Natural killer cell (primary cell): ENCODE data around the gene ZDHHC1. TPM values are rescaled to one million over a fixed set of nuclear protein-coding genes. Genes with fewer than 3 reads are reported as not detected.
A peak's percentile ranks its signal among the peaks of the same experiment; 100 is the strongest.

Experiments used
- ATAC-seq, 3 donors: fragments of 150-1000 bp in 2 of 3; fragments of 200-7000 bp in 1 of 3; cut with Tn5 transposase; 1 replicate in 1 of 3; 2 replicates in 2 of 3; pipeline ENCODE4 v1.10.0; 2021; ENCODE audit warnings: mild to moderate bottlenecking in 2 of 3, moderate library complexity in 2 of 3
- DNase-seq, 2 donors: peaks; one replicate each; pipeline versions ENCODE4 v3.0.0 to v3.0.0-alpha.2; 2013 to 2021; ENCODE audit warnings: mixed read lengths in 1 of 2
- H3K27ac ChIP-seq: one replicate; pipeline ENCODE4 v1.5.1; 2013; ENCODE audit warnings: mild to moderate bottlenecking, low read length
- H3K27me3 ChIP-seq: one replicate; pipeline ENCODE4 v1.6.1; 2013; ENCODE audit warnings: low read length; ENCODE audit not compliant: control insufficient read depth, insufficient read depth
- H3K36me3 ChIP-seq: one replicate; pipeline ENCODE4 v1.6.1; 2013; ENCODE audit warnings: low read length; ENCODE audit not compliant: control insufficient read depth, insufficient read depth
- H3K4me1 ChIP-seq: one replicate; pipeline ENCODE4 v1.6.1; 2013; ENCODE audit warnings: low read length; ENCODE audit not compliant: control insufficient read depth, insufficient read depth
- H3K4me3 ChIP-seq: one replicate; pipeline ENCODE4 v1.5.1; 2013; ENCODE audit warnings: low read length
- H3K9me3 ChIP-seq: one replicate; pipeline ENCODE4 v1.6.1; 2013; ENCODE audit warnings: low read length; ENCODE audit not compliant: control insufficient read depth, insufficient read depth
- H3K27ac Mint-ChIP-seq, 2 donors: one replicate each; pipeline ENCODE4 v1.8.0; 2022; ENCODE audit warnings: mild to moderate bottlenecking in 2 of 2, mixed read lengths in 2 of 2, moderate library complexity in 1 of 2
- H3K27me3 Mint-ChIP-seq, 2 donors: one replicate each; pipeline ENCODE4 v1.8.0; 2022; ENCODE audit warnings: low read depth in 2 of 2, mixed read lengths in 2 of 2
- H3K36me3 Mint-ChIP-seq: one replicate; pipeline ENCODE4 v1.8.0; 2022; ENCODE audit warnings: mixed read lengths
- H3K4me1 Mint-ChIP-seq, 2 donors: one replicate each; pipeline ENCODE4 v1.8.0; 2022; ENCODE audit warnings: mixed read lengths in 2 of 2
- H3K4me3 Mint-ChIP-seq: one replicate; pipeline ENCODE4 v1.8.0; 2022; ENCODE audit warnings: mild to moderate bottlenecking, moderate library complexity, mixed read lengths
- H3K9me3 Mint-ChIP-seq, 2 donors: one replicate each; pipeline ENCODE4 v1.8.0; 2022; ENCODE audit warnings: mixed read lengths in 2 of 2
- WGBS: methylation state at CpG from one replicate; pipeline ENCODE4 v1.1.7; 2013; ENCODE audit warnings: missing lambda C conversion rate; ENCODE audit not compliant: insufficient coverage; 5-methylcytosine and 5-hydroxymethylcytosine counted together
- intact Hi-C: fragments of 100-400 bp; cut with micrococcal nuclease; formaldehyde crosslinking; loops from one replicate; pipeline ENCODE4 v1.14.2; 2022
- total RNA-seq, 4 donors: library from RNA; stranded (reverse); fragments of 120-200 nt in 1 of 4; gene quantifications; one replicate each; pipeline versions ENCODE4 v1.2.3 to v1.2.4, GENCODE V29; 2013 to 2022
- TF ChIP-seq, protein P1 (sequence below): fragments of 200-600 bp; IDR thresholded peaks from one replicate; pipeline ENCODE4 v1.8.0; 2022; ENCODE audit warnings: antibody characterized with exemption

Gene ZDHHC1
- total RNA-seq, 3 donors from 2014 or later (not counting 1 experiment from before 2014, with no cell fraction given), result 0.88 to 2.5 (median 1.8) TPM

DNA sequence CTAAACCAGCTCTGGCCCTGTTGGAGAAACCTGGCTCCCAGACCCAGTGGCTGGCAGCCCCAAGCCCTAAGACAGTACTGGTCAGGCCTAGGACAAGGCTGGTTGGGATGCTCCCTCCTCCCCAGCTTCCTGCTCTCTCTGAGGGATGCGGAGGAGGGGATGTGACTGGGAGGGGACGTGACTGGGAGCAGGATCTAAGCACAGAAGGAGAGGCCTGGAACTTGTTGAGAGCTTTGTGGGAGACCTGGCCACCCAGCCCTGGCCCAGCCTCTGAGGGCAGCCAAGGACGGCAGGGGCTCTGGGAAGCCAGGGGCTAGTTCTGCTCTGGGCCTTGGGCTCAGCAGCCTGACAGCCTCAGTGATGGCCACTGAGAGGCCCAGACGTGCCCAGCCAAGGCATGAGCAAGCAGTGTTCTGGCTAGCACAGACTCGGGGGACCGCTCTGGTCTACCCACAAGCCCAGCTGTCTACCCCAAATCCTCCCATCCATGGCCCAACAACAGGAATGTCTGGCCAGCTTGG, 41.9 kb upstream of the ZDHHC1 start:
- no peaks in the 10 kb centered on the region for H3K9me3 Mint-ChIP-seq
- intact Hi-C loops, result no loop called here
- no peaks in the 10 kb centered on the region for H3K36me3 Mint-ChIP-seq
- H3K9me3 ChIP-seq, result no peaks in the 10 kb centered on the region
- peaks cover 22% of the 10 kb centered on the region for H3K4me1 ChIP-seq
- DNase-seq (no peak), ATAC-seq (no peak)
- 98% methylated on average over 6 of the region's 6 CpGs for WGBS
- H3K27ac ChIP-seq, result no peak overlapping the region
- H3K27ac Mint-ChIP-seq, result peak overlapping the region; percentile 59 to 68
- TF ChIP-seq, protein P1, sequence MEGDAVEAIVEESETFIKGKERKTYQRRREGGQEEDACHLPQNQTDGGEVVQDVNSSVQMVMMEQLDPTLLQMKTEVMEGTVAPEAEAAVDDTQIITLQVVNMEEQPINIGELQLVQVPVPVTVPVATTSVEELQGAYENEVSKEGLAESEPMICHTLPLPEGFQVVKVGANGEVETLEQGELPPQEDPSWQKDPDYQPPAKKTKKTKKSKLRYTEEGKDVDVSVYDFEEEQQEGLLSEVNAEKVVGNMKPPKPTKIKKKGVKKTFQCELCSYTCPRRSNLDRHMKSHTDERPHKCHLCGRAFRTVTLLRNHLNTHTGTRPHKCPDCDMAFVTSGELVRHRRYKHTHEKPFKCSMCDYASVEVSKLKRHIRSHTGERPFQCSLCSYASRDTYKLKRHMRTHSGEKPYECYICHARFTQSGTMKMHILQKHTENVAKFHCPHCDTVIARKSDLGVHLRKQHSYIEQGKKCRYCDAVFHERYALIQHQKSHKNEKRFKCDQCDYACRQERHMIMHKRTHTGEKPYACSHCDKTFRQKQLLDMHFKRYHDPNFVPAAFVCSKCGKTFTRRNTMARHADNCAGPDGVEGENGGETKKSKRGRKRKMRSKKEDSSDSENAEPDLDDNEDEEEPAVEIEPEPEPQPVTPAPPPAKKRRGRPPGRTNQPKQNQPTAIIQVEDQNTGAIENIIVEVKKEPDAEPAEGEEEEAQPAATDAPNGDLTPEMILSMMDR, result no peak
- peaks cover 55 to 83% of the 10 kb centered on the region in 2 donors for H3K4me1 Mint-ChIP-seq
- no peaks in the 10 kb centered on the region for H3K27me3 ChIP-seq
- no peaks in the 10 kb centered on the region for H3K27me3 Mint-ChIP-seq
- peaks cover 25% of the 10 kb centered on the region for H3K36me3 ChIP-seq
- no peak overlapping the region for H3K4me3 Mint-ChIP-seq
- no peak overlapping the region for H3K4me3 ChIP-seq

DNA sequence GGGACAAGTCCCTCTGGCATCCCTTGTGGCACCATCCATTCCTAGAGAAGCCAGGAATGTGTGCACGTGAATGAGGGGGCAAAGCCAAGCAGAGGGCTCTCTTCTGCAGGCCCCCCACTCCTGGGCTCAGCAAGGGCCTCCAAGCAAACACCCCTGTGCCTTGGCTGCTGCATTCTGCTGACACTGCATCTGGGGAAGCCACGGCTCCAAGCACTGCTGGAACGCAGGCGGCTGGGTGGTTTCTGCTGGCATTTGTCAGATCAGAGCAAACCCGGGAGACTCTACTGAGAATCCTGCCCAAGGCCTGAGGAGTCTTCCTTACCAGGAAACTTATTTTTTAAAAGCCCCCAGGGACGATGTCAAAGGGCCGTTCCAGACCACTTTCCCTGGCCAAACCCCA, 41.3 kb upstream of the ZDHHC1 start:
- H3K27me3 Mint-ChIP-seq, result no peaks in the 10 kb centered on the region
- intact Hi-C loops, result no loop called here
- Histone ChIP-seq H3K4me3 (no peak overlapping the region), H3K9me3 (no peaks in the 10 kb centered on the region), H3K36me3 (peaks cover 27% of the 10 kb centered on the region), H3K27ac (no peak overlapping the region), H3K27me3 (no peaks in the 10 kb centered on the region), H3K4me1 (peaks cover 22% of the 10 kb centered on the region)
- H3K9me3 Mint-ChIP-seq, result no peaks in the 10 kb centered on the region
- ATAC-seq, result no peak
- no peaks in the 10 kb centered on the region for H3K36me3 Mint-ChIP-seq
- DNase-seq, result no peak
- peak overlapping the region; percentile 73 to 86 for H3K27ac Mint-ChIP-seq
- peaks cover 55 to 86% of the 10 kb centered on the region in 2 donors for H3K4me1 Mint-ChIP-seq
- TF ChIP-seq, protein P1, result no peak
- H3K4me3 Mint-ChIP-seq, result no peak overlapping the region
- WGBS, result 95% methylated on average over 7 of the region's 7 CpGs

DNA sequence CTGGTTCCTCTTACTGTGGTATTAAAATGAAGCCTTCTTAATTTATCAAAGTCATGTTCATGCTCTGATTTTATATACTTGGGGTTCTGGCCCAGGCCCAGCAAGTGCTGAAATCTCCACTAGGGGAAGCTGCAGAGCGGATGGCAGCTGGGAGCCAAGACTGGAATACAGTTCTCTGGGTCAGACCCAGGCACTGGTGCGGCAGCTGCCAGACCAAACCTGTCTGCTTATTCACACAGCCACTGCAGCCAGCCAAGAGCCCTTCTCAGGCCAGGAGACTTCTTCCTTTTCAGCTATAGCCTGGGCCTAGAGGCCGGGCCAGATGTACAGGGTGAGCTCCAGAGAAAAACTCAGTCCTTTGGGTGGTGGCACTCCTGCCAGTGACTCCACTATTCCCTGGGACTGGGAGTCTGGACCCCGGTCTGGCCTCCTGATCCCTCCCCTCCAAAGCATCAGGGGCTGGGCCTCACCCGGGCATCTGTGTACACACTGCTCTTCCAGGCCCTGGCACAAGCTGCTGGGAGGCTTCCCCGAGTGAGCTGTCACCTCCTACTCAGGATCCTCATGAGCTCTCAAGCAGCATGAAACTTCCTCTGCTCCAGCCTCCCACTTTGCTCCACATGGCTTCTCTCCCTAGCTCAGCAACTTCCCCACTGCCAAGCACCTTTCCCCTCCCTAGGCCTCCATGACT, 40.3 kb upstream of the ZDHHC1 start:
- H3K4me3 Mint-ChIP-seq, result no peak overlapping the region
- H3K27me3 ChIP-seq, result no peaks in the 10 kb centered on the region
- no peak overlapping the region for H3K4me3 ChIP-seq
- H3K4me1 ChIP-seq, result peaks cover 22% of the 10 kb centered on the region
- no peaks in the 10 kb centered on the region for H3K27me3 Mint-ChIP-seq
- H3K36me3 Mint-ChIP-seq, result no peaks in the 10 kb centered on the region
- H3K9me3 ChIP-seq, result no peaks in the 10 kb centered on the region
- H3K36me3 ChIP-seq, result peaks cover 33% of the 10 kb centered on the region
- H3K27ac ChIP-seq, result no peak overlapping the region
- no peaks in the 10 kb centered on the region for H3K9me3 Mint-ChIP-seq
- WGBS, result 86% methylated on average over 6 of the region's 6 CpGs
- DNase-seq, result no peak
- peak overlapping the region; percentile 73 to 86 for H3K27ac Mint-ChIP-seq
- ATAC-seq, result peak in 2 of 3 donors; percentile 26 to 40
- peaks cover 54 to 77% of the 10 kb centered on the region in 2 donors for H3K4me1 Mint-ChIP-seq
- intact Hi-C loops, result no loop called here
- TF ChIP-seq, protein P1, result no peak
